Left forelimb (tissue), 1 donor: ENCODE data around the gene KIF18B.

Experiments used
- DNase-seq: peaks from one replicate; pipeline ENCODE4 v3.0.0-alpha.2; 2018; ENCODE audit warnings: low spot score

Gene KIF18B

DNA sequence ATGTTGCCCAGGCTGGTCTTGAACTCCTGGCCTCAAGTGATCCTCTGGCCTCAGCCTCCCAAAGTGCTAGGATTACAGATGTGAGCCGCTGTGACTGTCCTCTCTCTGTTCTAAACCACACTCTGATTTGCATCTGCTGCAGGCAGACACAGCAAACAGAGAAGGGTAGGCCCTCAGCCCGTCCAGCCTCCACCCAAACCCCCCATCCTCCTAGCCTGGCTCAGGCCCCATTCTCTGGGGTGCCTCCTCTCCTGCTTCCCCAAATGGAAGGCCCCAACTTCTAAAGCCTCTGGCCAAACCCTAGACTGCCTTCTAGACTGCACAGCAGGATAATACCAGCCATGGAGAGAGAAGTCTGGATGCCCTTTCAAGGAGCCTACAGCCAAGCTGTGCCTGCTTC lies 28.2 kb downstream of the KIF18B start:
- DNase-seq, result no peak

DNA sequence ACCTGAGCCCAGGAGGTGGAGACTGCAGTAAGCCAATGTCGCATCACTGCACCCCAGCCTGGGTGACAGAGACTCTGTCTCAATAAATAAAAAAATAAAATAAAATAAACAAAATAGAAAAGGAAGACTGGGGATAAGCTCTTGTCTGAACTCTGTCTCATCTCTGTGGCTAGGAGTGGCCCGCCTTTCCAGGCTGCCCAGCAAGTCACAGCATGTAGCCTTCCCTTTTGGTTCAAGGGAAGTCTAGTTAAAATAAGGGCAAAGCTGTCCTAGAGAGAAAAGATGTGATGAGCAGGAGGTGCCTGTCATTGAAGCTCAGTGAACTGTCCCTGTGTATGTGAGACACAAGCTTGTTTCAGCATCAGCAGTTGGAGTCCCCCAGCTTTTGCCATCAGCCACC lies 29.6 kb downstream of the KIF18B start:
- no peak for DNase-seq

DNA sequence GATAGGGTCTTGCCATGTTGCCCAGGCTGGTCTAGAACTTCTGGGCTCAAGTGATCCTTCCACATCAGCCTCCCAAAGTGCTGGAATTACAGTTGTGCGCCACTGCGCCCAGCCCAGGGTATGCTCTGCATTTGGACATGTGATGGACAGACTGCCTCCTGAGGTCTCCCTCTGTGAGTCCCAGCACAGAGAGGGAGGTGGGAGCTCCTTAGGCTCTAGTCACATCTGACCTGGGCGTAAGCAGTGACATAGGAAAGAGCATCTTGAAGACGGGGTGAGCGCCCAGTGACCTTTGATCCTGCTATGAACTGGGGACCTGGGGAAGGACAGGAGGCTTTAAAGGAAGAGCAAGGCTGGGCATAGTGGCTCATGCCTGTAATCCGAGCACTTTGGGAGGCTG lies 30.1 kb downstream of the KIF18B start:
- DNase-seq, result no peak

DNA sequence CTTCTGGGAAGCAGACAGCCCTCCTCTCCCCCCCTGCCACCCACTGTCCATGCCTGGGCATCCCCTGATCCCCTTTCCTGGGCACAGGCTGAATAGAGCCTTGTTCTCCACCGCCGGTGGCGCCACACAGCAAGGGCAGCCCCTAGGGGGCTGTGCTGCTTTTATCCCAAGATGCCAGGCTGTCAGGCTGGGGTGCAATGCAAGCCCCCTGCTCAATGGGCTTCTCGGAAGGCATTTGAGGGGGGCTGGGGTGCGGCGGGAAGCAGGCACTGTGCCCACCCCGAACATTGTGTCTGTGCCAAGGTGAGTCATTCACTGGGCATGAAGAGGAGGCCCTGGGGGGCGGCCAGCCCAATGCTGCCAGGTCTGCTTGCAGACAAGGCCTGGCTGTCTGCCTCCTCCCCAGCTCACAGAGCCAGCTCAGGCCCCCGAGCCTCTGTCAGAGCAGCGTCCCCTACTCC lies 30.8 kb downstream of the KIF18B start:
- DNase-seq, result no peak

DNA sequence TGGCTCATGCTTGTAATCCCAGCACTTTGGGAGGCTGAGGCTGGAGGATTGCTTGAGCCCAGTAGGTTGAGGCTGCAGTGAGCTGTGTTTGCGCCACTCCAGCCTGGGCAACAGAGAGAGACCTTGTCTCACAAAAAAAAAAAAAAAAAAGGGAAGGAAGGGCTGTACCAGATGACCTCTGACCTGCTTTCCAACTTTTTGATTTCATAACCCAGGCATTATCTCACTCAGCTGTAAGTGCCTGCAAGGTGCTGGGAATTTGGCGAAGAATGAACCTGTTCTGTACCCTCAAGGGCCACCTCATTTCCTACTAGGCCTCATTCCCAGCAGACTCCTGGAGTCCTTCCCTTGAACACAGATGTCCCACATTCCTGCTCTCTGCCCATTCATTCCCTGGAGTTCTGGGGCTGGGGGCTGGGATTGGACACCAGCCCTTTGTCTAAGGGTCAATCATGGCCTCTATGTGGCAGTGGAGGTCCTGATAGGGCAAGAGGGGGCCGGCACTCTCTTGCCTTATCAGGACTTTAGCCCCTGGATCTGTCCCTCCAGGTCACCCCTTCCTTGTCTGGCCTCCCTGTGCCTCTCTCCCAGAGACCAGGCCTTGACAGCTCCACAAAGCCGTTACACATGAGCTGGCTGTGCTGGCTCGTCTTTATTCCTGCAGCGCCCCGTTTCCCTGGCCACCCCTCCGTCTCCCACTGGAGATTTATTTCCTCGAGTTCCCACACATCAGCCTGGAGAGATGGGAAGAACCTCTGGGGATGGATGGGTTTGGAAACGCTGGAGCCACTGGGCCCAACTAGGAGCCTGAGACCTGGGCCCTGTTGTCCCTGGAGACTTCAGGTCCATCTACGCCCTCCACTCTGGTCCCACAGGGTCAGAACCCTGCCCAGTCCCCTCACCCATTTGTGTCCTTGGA lies 31.5 kb downstream of the KIF18B start:
- DNase-seq, result no peak

DNA sequence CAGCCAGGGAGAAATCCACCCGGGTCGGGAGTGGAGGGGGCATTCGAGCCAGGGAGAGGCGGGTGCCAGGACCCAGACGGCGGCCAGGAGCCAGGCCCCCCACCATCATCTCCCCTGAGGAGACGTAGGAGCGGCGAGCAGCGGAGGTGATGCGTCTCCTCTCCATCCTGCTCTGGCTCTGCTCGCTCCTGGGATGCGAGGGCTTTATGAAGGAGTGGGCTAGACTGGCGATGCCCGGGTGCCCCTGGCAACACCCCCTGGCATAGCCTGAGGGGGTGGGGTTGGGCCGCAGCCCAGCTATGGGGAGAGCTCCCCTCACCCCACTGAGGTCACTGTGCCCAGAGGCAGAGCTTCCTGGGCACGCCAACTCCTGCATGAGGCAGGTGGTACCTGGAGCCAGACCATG lies 32.2 kb downstream of the KIF18B start, which contains the start of gene GFAP:
GFAP (minus strand) TSS at position 180 of the 406 bp plus-strand sequence; CDS start at position 166, 14 bp downstream.
- DNase-seq, result no peak

DNA sequence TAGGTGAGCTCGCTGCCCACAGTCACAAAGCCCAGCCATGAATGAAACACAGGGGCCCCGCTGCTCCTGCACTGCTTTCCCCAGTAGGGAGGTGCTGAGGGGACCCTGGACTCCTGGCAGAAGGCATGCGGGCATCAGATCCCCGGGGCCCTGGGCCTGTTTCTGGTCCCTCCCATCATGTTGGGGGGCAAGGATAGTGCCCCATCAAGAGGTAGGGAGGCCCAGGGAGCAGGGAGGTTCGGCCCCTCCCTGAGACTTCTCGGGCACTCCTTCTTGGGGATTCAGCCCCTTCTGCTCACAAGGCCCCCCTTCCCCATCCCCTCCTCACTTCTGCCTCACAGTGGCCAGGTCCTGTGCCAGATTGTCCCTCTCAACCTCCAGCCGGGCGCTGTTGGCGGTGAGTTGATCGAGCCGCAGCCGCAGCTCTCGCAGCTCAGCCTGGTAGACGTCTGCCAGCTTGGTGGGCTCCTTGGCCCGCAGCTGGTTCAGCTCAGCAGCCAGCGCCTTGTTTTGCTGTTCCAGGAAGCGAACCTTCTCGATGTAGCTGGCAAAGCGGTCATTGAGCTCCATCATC lies 32.8 kb downstream of the KIF18B start:
- DNase-seq, result no peak

DNA sequence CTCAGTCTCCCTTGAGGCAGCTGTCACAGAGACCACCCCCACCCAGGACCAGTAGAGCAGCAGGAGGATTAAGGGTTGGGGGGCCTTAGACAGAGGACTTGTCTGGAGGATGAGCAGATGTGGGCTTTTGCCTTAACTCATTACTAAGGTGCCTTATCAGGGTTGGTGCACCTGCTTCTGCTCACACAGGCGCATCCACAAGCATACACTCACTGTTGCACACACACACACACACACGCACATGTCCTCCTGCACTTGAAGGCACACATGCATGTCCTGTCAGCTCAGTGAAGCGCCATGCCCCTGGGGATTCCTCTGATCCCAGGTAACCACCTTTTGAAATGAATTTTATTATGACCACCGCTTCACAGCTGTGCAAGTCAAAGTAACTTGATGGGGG lies 33.4 kb downstream of the KIF18B start:
- no peak for DNase-seq

DNA sequence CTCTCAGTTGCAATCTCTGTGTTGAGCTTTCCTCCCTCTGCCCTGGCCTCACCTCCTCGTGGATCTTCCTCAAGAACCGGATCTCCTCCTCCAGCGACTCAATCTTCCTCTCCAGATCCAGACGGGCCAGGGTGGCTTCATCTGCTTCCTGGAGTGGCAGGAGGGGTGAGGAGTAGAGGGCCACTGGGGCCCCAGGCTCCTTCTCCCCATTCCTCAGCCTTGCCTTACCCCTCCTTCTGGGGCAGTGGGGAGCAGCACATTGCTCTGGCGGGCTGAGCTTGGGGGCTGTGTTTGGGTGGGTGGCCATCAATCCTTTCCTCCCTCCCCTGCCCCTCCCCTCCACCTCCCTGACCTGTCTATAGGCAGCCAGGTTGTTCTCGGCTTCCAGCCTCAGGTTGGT lies 33.9 kb downstream of the KIF18B start:
- no peak for DNase-seq

DNA sequence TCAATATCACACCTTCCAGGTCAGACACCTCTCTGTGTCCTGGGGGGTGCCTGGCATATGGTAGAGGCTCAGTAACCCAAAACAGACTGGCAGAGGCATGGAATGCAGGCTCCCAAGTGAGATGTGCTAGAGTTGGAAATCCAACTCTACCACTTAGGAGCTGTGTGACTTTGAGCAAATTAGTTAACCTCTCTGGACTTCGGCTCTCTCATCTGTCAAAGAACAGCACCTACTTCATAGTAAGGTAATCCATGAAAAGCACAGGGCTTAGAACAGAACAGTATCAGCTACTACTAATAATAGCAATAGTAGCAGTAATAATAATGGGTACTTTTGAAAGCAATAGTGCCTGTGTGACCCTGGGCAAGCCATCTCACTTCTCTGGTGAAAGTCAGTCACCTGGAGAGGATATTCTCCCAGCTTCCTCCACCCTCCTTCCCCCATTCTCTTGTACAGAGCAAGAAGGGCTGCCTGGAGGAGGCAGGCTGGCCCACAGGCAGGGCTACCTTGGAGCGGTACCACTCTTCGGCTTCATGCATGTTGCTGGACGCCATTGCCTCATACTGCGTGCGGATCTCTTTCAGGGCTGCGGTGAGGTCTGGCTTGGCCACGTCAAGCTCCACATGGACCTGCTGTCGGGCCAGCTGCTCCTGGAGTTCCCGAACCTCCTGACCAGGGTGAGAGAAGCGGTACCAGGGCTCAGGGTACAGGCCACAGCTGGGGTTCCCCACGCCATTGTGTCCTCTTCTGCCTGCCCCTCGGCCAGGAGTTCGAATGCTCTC lies 34.6 kb downstream of the KIF18B start:
- DNase-seq, result no peak

DNA sequence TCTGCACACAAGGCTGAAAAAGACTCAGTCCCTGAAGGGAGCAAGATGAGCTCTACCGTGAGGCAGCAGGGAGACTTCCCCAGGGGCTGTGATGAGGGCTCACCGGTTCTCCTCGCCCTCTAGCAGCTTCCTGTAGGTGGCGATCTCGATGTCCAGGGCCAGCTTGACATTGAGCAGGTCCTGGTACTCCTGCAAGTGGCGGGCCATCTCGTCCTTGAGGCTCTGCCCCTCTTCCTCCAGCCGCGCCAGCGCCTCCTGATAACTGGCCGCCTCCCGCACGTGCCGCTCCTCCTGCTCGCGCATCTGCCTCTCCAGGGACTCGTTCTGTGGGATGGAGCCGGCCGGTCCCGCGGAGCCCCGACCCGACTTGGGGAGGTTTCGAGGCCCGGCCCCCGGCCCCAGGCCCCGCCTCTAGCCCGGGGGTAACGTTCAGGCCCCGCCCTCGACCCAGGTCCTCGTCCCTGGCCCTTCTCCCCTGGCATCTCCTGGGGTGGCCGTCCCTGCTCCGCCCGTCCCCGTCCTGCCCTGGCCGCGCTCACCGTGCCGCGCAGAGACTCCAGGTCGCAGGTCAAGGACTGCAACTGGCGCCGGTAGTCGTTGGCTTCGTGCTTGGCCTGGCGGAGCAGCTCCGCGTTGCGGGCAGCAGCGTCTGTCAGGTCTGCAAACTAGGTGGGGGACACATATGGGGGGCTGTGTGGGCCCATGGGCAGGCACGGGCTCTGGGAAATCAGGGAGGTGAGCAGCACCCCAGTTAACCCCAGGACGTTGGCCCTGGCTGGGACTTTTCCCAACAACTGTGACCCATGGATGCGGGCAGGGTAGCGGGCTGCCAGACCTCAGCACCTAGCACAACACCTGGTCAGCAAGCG lies 36.2 kb downstream of the KIF18B start:
- DNase-seq, result no peak

DNA sequence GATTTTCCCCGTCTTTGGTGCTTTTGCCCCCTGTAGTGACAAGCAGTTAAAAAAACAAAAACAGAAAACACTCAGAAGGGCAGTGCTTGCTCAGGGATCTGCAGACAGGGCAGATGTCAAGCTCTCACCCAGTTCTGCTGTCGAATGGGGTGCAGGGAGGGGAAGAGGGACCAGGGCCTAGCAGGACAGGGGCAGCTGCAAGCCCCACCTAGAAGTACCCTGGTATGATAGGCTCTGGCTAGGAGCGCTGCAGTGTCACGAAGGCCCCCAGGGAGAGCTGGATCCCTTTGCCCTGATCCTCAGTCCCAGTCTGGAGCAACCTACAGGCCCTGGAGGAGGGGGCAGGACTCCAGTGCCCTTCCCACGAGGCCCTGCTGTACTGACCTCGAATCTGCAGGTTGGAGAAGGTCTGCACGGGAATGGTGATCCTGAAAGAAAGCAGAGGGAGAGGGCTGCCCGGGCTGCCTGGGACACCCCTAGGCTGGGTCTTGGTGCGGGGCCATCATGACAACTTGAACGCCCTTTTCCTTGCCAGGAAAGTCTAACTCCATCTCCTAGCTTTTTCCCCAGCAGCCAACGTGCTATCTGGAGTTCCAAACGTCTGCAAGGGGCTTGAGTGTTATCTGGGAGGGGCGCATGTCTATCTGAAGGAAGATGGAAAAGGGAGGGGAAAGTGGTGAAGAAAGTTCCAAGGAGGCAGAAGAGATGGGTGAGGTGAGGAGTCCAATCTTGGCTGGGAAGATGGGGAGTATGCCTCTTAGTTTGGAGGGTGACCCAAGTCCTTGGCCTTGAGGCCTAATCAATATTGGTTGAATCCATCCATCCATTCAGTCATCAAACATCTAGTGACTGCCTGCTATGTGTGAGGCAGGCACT lies 37.1 kb downstream of the KIF18B start:
- DNase-seq, result no peak

DNA sequence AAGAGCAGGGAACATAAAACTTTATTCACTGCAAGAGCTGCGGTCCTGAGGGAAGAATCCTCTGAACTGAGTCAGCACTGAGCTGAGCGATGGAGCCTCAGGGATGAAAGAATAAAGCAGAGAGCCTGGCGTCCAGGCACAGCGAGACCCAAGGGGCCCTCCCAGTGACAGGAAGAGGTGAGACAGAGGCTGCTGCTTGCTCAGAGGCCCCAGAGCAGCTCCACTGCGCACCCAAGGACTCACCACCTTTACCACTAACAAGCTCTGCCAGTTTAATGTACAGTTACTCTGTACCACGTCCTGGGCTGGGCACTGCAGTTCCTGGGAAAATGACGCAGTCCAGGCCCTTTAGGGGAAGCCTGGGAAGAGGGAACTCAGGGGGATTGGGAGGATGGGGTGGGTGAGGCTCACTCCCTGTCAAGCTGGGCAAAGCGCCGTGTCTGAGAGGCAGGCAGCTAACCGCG lies 37.9 kb downstream of the KIF18B start:
- no peak for DNase-seq

DNA sequence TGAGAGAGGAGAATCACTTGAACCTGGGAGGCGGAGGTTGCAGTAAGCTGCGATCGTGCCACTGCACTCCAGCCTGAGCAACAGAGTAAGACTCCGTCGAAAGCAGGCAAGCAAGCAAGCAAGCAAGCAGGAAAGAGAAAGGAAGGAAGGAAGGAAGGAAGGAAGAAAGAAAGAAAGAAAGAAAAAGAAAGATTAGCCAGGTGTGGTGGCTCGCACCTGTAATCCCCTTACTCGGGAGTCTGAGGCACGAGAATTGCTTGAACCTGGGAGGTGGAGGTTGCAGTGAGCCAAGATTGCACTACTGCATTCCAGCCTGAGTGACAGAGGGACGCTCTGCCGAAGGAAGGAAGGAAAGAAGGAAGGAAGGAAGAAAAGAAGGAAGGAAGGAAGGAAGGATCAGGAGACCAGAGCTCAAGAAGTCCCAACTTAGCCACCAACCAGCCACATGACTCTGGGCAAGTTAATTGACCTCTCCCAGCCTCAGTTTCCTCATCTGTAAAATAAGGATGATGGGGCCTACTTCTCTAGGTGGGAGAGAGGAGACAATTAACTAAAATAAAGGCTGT lies 38.7 kb downstream of the KIF18B start:
- DNase-seq, result no peak

DNA sequence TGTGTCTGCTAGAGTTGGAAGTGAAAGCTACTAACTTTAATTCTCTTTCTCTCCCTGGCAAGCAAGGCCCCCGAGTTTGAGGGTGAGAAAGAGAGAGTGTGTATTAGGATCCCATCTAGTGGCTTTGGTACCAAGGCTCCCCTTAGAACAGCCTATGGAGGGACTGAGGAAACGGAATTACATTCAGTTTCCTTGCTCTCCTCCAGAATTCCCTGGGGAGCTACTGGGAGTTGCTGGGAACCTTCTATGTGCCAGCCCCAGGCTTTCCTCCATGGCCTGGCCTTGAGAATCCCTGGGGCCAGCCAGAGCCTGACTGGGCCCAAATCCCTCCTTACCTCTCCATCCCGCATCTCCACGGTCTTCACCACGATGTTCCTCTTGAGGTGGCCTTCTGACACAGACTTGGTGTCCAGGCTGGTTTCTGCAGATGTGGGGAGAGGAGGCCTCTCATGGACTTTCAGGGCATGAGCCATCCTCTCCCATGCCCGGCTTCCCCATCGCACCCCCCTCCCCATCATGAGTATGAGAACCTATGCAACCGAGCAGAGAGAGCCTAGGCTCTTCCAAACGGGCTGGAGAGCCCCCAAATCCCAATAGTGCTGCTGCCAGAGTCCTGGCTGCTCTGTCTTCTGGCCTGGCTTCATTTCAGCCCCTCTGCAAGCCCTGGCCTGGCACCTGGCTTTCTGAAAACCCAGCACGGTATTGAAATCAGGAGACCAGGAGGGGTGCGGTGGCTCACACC lies 39.7 kb downstream of the KIF18B start:
- no peak for DNase-seq

DNA sequence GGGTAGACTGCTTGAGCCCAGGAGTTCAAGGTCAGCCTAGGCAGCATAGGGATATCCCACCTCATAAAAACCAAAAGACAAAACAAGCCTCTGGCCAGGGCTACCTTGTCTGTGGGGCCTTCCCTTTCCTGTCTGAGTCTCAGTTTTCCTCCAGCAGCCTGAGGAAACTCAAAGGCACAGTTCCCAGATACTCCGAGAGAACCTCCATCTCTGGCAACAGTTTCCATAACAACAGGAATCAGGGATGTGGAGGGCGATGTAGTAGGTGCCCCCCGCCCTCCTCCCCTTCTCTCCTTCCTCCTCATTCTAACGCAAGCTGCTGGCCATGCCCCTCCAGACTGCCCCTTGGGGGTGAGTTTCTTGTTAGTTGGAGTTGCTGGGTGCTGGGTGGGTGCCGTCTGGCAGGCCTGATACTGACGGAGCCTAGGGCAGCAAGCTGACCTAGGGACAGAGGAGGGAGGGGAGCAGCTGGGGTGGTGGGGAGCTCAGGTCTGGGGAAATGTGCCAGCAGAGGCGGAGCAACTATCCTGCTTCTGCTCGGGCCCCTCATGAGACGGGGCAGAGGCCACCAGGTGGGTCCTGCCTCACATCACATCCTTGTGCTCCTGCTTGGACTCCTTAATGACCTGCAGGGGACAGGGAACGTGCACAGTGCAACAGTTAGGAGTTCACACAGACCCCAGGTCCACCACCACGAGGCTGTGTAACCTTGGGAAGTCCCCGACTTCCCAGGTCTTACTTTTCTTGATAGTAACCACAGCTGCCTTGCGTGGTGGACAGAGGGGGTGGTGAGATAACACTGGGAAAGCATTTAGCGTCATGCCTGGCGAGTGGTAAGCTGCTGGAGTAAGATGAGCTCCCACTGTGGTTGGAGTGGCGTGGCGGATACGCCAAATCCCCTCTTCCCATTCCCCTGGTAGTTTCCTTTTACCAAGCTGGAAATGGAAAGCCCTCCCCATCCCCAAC lies 40.5 kb downstream of the KIF18B start:
- DNase-seq, result no peak

DNA sequence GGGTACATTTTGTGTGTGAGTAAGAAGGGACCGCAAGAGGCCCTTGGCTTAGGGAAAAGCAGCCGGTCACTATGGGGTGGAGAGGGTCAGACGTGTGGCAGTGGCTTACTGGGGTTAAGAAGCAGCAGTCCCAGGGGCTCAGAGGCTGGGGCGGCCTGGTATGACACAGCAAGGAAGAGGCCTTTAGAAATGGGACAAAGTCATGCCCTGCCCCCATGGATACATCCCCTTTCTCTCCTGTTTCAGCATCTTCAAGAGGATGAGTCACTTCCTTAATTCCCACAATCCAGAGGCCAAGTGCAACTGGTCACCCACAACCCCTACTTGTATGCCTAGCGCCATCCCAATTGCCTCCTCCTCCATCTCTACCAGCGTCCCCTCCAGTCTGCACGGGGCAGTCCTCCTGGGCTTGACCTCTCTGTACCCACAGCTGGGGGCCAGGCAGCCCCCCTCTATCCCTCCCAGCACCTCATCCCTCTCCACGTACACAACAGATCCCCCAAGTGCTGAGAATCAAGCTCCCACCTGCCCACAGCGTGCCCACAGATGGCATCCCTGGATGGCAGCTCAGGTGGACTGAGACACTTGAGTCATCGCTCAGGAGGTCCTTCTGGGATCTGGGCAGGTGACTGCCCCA lies 41.4 kb downstream of the KIF18B start:
- DNase-seq, result no peak
